A549 (cell line): ENCODE data around the gene SRMS. TPM values are rescaled to one million over a fixed set of nuclear protein-coding genes. Genes with fewer than 3 reads are reported as not detected.

ENCODE experiments used
- ATAC-seq, 2 experiments: fragments of 200-7000 bp in 1 of 2; fragments of >200 bp in 1 of 2; cut with Nextera tagmentation in 1 of 2; cut with Tn5 transposase in 1 of 2; 3 replicates each; pipeline versions ENCODE4 v1.8.0 to v1.9.1; 2018 to 2020; ENCODE audit warnings: mild to moderate bottlenecking in 1 of 2, moderate library complexity in 1 of 2
- CTCF ChIA-PET: fragments of 300-600 bp; sonication (Branson Sonifier 250); formaldehyde crosslinking; extraction: SDS; loops from one replicate; lab custom pipeline; 2021; ENCODE audit warnings: antibody characterized with exemption, inconsistent platforms; lab: Yijun Ruan, JAX
- POLR2A ChIA-PET: fragments of 350-600 bp; formaldehyde crosslinking; extraction: SDS; loops from one replicate; lab custom pipeline; 2021; ENCODE audit warnings: antibody characterized with exemption, inconsistent platforms; lab: Yijun Ruan, JAX
- DNase-seq, 2 experiments: peaks; one replicate each; pipeline versions ENCODE4 v3.0.0 to v3.0.0-alpha.2; 2011 to 2016; ENCODE audit warnings: low read depth in 1 of 2, low spot score in 1 of 2
- FAIRE-seq: peaks from 2 replicates; lab custom pipeline; 2011; peaks lifted over from hg19 to GRCh38; lab: Jason Lieb, UNC
- H3K27ac ChIP-seq, 2 experiments: fragments of >200 bp; sonication (Bioruptor Twin); formaldehyde crosslinking; 3 replicates each; pipeline ENCODE4 v1.5.1; 2016 to 2017
- H3K4me1 ChIP-seq: fragments of >200 bp; sonication (Bioruptor Twin); formaldehyde crosslinking; 3 replicates; pipeline ENCODE4 v1.6.1; 2016
- H3K4me2 ChIP-seq: fragments of >200 bp; sonication (Bioruptor Twin); formaldehyde crosslinking; 3 replicates; pipeline ENCODE4 v1.6.1; 2016
- H3K4me3 ChIP-seq: fragments of >200 bp; sonication (Bioruptor Twin); formaldehyde crosslinking; 3 replicates; pipeline ENCODE4 v1.5.1; 2016
- H3K9me3 ChIP-seq: fragments of >200 bp; sonication (Bioruptor Twin); formaldehyde crosslinking; 3 replicates; pipeline ENCODE4 v1.6.1; 2016
- ATOH8 ChIP-seq: fragments of 250-450 bp; sonication (Bioruptor Pico); IDR thresholded peaks from 2 replicates; pipeline ENCODE4 v1.5.0; 2020; ENCODE audit warnings: low read depth, mild to moderate bottlenecking, moderate library complexity
- CBX8 ChIP-seq: fragments of 200-600 bp; sonication (generic); IDR thresholded peaks from 2 replicates; pipeline ENCODE4 v1.6.1; 2016
- CEBPB ChIP-seq, 2 experiments: fragments of >200 bp in 1 of 2; sonication (Bioruptor Twin) in 1 of 2; formaldehyde crosslinking in 1 of 2; IDR thresholded peaks; 2 replicates each; pipeline ENCODE4 v1.6.1; 2012 to 2016
- E2F6 ChIP-seq: IDR thresholded peaks from 2 replicates; pipeline ENCODE4 v1.6.1; 2012; ENCODE audit warnings: low read depth, borderline replicate concordance
- EHMT2 ChIP-seq: fragments of 200-600 bp; sonication (generic); IDR thresholded peaks from 2 replicates; pipeline ENCODE4 v1.6.1; 2016; ENCODE audit warnings: antibody characterized with exemption, low read depth, mild to moderate bottlenecking, moderate library complexity
- FOSB ChIP-seq: fragments of 250-450 bp; sonication (Bioruptor Pico); IDR thresholded peaks from 2 replicates; pipeline ENCODE4 v1.5.0; 2020; ENCODE audit warnings: mild to moderate bottlenecking, moderate library complexity
- FOXS1 ChIP-seq: fragments of 250-450 bp; sonication (Bioruptor Pico); IDR thresholded peaks from 2 replicates; pipeline ENCODE4 v1.5.0; 2020; ENCODE audit warnings: mild to moderate bottlenecking, moderate library complexity
- GATA3 ChIP-seq: IDR thresholded peaks from 2 replicates; pipeline ENCODE4 v1.6.1; 2012; ENCODE audit warnings: borderline replicate concordance
- JUNB ChIP-seq: fragments of >200 bp; sonication (Bioruptor Twin); formaldehyde crosslinking; IDR thresholded peaks from 2 replicates; pipeline ENCODE4 v1.6.1; 2016
- MYC ChIP-seq: IDR thresholded peaks from 2 replicates; pipeline ENCODE4 v1.6.1; 2012; ENCODE audit warnings: mild to moderate bottlenecking, inconsistent platforms, low read length, improper control_type of control experiment, borderline replicate concordance
- NFE2L2 ChIP-seq: fragments of 150-350 bp; conservative IDR thresholded peaks from 2 replicates; pipeline ENCODE4 v1.6.1; 2014; ENCODE audit warnings: low read length
- NR3C1 ChIP-seq: fragments of >200 bp; sonication (Bioruptor Twin); formaldehyde crosslinking; IDR thresholded peaks from 3 replicates; pipeline ENCODE4 v1.6.1; 2017
- PHF8 ChIP-seq: fragments of 200-600 bp; sonication (generic); IDR thresholded peaks from 2 replicates; pipeline ENCODE4 v1.6.1; 2016; ENCODE audit warnings: low read depth, mild to moderate bottlenecking, antibody characterized with exemption, moderate library complexity, borderline replicate concordance
- POLR2AphosphoS2 ChIP-seq: conservative IDR thresholded peaks from 2 replicates; pipeline ENCODE4 v1.6.1; 2012; ENCODE audit warnings: low read length, improper control_type of control experiment, inconsistent platforms
- SMC3 ChIP-seq: fragments of >200 bp; sonication (Bioruptor Twin); formaldehyde crosslinking; IDR thresholded peaks from 3 replicates; pipeline ENCODE4 v1.6.1; 2018; ENCODE audit warnings: inconsistent platforms
- TFCP2L1 ChIP-seq: fragments of 250-450 bp; sonication (Bioruptor Pico); IDR thresholded peaks from 2 replicates; pipeline ENCODE4 v1.5.0; 2021; ENCODE audit warnings: mild to moderate bottlenecking
- ZFP36 ChIP-seq: fragments of 450-650 bp; IDR thresholded peaks from 2 replicates; pipeline ENCODE4 v1.6.1; 2014; ENCODE audit warnings: borderline replicate concordance; ENCODE audit not compliant: partially characterized antibody
- ZNF302 ChIP-seq: fragments of 250-450 bp; sonication (Bioruptor Pico); IDR thresholded peaks from 2 replicates; pipeline ENCODE4 v1.9.0; 2021; ENCODE audit warnings: inconsistent platforms, mild to moderate bottlenecking, moderate library complexity
- ZSCAN20 ChIP-seq: fragments of 250-450 bp; sonication (Bioruptor Pico); IDR thresholded peaks from 2 replicates; pipeline ENCODE4 v1.8.0; 2022; ENCODE audit warnings: mild to moderate bottlenecking, moderate library complexity
- WGBS: methylation state at CpG from one replicate; pipeline ENCODE4 v1.1.6; 2017; ENCODE audit errors: missing lambda C conversion rate; 5-methylcytosine and 5-hydroxymethylcytosine counted together
- polyA minus RNA-seq: library from RNA; depleted of rRNA, polyadenylated mRNA; stranded (reverse); fragments of >200 nt; gene quantifications from 2 replicates; pipeline ENCODE4 v1.2.3, GENCODE V29; 2011; rRNA and poly(A)+ RNA removed
- polyA plus RNA-seq, 4 experiments: library from polyadenylated mRNA; depleted of rRNA in 3 of 4; stranded (reverse); fragments of >200 nt; fragmentation: RNase III in 1 of 4; extraction: RNeasy Plus Mini Kit Qiagen cat#74134 plus additional on column Dnase treatment in 1 of 4; gene quantifications; 2 replicates in 3 of 4; 3 replicates in 1 of 4; pipeline ENCODE4 v1.2.3, GENCODE V29; 2011 to 2017
- TF ChIP-seq, protein P1 (sequence below): fragments of >200 bp; sonication (Bioruptor Twin); formaldehyde crosslinking; IDR thresholded peaks from 2 replicates; pipeline ENCODE4 v1.6.1; 2016
- TF ChIP-seq, protein P2 (sequence below): fragments of 450-650 bp; IDR thresholded peaks from 2 replicates; pipeline ENCODE4 v1.6.1; 2014; ENCODE audit warnings: antibody characterized with exemption
- TF ChIP-seq, protein P3 (sequence below): IDR thresholded peaks from 2 replicates; pipeline ENCODE4 v1.6.1; 2012

SRMS gene
- not detected in 2 replicates for polyA plus RNA-seq (2011; rRNA removed)
- not detected in 2 replicates for polyA plus RNA-seq (2012; cell fraction: cytosol; rRNA removed)
- polyA plus RNA-seq (2012; cell fraction: nucleus; rRNA removed): 0.02 TPM in 1 of 2 replicates, not detected in the other
- not detected in 3 replicates for polyA plus RNA-seq (2017; fragmentation: RNase III; extraction: RNeasy Plus Mini Kit Qiagen cat#74134 plus additional on column Dnase treatment)
- polyA minus RNA-seq: not detected in 2 replicates

- ATAC-seq: peak in 1 of 2 experiments; percentile 58; a peak in 3 of 6 replicates
- FAIRE-seq: no peak
- POLR2A ChIA-PET: no interaction called here
- peaks cover 11% of the 10 kb centered on the region for H3K4me1 ChIP-seq
- no peak for TF ChIP-seq SMC3
- TF ChIP-seq POLR2AphosphoS2: no peak
- TF ChIP-seq TFCP2L1: no peak
- no peak for TF ChIP-seq MYC
- no peak for TF ChIP-seq ZNF302
- 67% methylated on average over 21 of the region's 35 CpGs for WGBS
- H3K4me2 ChIP-seq: no peak within 1 kb of the TSS
- no peak for DNase-seq
- CTCF ChIA-PET: interaction anchor here (0.6 to 3.3 kb wide), 3 partner anchors 10 to 428 kb away, joined by 3 to 22 read pairs (median 4); partner anchors contain the start of gene PTK6
- H3K9me3 ChIP-seq: no peaks in the 10 kb centered on the region
- H3K27ac ChIP-seq: no peak within 1 kb of the TSS
- no peak within 1 kb of the TSS for H3K4me3 ChIP-seq
These were observed at the start of gene SRMS for GRCh38 chr20:63547725-63548480. Gene SRMS, minus strand, starts transcription at chr20:63547749. Its CDS starts 286 bp downstream, at chr20:63547463.

GRCh38 chr20:63596423-63596822 is 48.9 kb upstream of the SRMS start:
- no peak overlapping the region for H3K27ac ChIP-seq
- no peak for ATAC-seq
- no peak overlapping the region for H3K4me3 ChIP-seq
- no peak for TF ChIP-seq ATOH8 (CRISPR knock-in tag)
- H3K4me2 ChIP-seq: no peak overlapping the region
- H3K9me3 ChIP-seq: no peaks in the 10 kb centered on the region
- ChIA-PET POLR2A (no interaction called here), CTCF (no interaction called here)
- peaks cover 8% of the 10 kb centered on the region; the same call in 1 of the 3 replicates for H3K4me1 ChIP-seq
- WGBS: 89% methylated on average over 6 of the region's 6 CpGs
- FAIRE-seq: no peak
- no peak for DNase-seq

GRCh38 chr20:63595416-63596127 is 48.0 kb upstream of the SRMS start:
- no peaks in the 10 kb centered on the region for H3K9me3 ChIP-seq
- CTCF ChIA-PET: interaction anchor here (1.8 kb wide), 1 partner anchor 14 kb away, joined by 7 read pairs; no protein-coding TSS in a partner anchor
- FAIRE-seq (no peak), ATAC-seq (no peak), DNase-seq (no peak)
- 94% methylated on average over 19 of the region's 30 CpGs for WGBS
- POLR2A ChIA-PET: no interaction called here
- TF ChIP-seq NR3C1 (no peak), CEBPB (IDR thresholded peaks at IDR 0.05) (no peak), E2F6 (no peak), ATOH8 (CRISPR knock-in tag) (no peak), CBX8 (no peak), FOXS1 (CRISPR knock-in tag) (no peak), ZSCAN20 (no peak), GATA3 (no peak), FOSB (CRISPR knock-in tag) (no peak), ZFP36 (no peak), PHF8 (no peak), NFE2L2 (no peak), EHMT2 (no peak), JUNB (no peak)
- TF ChIP-seq, protein P1, sequence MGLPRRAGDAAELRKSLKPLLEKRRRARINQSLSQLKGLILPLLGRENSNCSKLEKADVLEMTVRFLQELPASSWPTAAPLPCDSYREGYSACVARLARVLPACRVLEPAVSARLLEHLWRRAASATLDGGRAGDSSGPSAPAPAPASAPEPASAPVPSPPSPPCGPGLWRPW: no peak
- TF ChIP-seq, protein P2, sequence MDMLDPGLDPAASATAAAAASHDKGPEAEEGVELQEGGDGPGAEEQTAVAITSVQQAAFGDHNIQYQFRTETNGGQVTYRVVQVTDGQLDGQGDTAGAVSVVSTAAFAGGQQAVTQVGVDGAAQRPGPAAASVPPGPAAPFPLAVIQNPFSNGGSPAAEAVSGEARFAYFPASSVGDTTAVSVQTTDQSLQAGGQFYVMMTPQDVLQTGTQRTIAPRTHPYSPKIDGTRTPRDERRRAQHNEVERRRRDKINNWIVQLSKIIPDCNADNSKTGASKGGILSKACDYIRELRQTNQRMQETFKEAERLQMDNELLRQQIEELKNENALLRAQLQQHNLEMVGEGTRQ: no peak
- TF ChIP-seq, protein P3, sequence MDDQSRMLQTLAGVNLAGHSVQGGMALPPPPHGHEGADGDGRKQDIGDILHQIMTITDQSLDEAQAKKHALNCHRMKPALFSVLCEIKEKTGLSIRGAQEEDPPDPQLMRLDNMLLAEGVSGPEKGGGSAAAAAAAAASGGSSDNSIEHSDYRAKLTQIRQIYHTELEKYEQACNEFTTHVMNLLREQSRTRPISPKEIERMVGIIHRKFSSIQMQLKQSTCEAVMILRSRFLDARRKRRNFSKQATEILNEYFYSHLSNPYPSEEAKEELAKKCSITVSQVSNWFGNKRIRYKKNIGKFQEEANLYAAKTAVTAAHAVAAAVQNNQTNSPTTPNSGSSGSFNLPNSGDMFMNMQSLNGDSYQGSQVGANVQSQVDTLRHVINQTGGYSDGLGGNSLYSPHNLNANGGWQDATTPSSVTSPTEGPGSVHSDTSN: no peak
- H3K4me2 ChIP-seq: no peak overlapping the region
- no peak overlapping the region for H3K4me3 ChIP-seq
- H3K27ac ChIP-seq: no peak overlapping the region
- peaks cover 8% of the 10 kb centered on the region; the same call in 1 of the 3 replicates for H3K4me1 ChIP-seq
